ENCODE results near the gene UNC5C.

The UNC5C gene

DNA sequence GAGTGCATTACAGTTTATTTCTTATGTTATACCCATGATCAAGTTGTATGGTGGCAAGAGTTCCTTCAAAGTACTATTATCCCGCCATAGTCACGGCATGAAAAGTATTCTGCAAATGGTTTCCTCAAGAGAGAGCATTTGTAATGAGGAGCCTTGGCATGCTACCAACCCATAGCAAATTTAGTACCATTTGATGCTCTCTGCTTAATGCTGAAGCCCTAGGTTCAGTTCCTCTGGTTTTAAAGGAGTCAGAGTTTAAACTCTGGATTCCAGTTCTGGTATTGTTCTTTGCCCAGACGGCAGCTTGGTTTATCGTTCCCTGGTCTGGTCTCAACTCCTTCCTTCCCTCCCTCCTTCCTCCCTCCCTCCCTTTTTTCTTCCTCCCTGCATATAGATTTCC lies 419.7 kb downstream of the UNC5C start:
- DNase-seq (ENCODE audit: low read depth), result peak; percentile 40
- TF ChIP-seq, protein P1, sequence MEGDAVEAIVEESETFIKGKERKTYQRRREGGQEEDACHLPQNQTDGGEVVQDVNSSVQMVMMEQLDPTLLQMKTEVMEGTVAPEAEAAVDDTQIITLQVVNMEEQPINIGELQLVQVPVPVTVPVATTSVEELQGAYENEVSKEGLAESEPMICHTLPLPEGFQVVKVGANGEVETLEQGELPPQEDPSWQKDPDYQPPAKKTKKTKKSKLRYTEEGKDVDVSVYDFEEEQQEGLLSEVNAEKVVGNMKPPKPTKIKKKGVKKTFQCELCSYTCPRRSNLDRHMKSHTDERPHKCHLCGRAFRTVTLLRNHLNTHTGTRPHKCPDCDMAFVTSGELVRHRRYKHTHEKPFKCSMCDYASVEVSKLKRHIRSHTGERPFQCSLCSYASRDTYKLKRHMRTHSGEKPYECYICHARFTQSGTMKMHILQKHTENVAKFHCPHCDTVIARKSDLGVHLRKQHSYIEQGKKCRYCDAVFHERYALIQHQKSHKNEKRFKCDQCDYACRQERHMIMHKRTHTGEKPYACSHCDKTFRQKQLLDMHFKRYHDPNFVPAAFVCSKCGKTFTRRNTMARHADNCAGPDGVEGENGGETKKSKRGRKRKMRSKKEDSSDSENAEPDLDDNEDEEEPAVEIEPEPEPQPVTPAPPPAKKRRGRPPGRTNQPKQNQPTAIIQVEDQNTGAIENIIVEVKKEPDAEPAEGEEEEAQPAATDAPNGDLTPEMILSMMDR (conservative IDR thresholded peaks at IDR 0.05; ENCODE audit: control insufficient read depth, insufficient read depth, low read depth, low read length), result no peak
- H3K4me3 ChIP-seq (ENCODE audit: control insufficient read depth, low read depth, low read length), result no peak overlapping the region

DNA sequence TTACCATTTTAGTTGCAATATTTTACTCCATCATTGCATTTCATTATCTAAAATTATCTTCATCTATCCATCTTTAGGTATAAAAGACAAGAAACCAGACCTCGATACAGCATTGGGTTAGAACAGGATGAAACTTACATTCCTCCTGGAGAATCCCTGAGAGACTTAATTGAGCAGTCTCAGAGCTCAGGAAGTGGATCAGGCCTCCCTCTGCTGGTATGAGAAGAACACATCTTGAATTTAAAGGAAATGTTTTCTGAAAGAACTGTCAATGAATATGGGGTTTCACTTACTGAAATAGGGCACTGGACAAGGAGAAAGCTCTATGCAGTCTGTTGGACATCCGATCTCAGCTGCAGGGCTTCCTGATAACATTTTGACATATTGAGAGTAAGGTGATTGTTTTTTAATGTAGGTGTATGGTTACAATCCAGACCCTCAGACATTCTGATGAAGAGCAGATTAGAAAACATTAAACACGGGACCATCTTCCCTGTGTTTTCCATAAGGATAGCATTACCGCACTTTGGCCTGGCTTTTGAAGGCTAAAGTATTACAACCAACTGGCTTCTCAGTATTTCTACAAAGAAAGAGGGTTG lies 423.8 kb downstream of the UNC5C start:
- peak; percentile 78 for DNase-seq (ENCODE audit: low read depth)
- no peak overlapping the region for H3K4me3 ChIP-seq (ENCODE audit: control insufficient read depth, low read depth, low read length)
- TF ChIP-seq, protein P1 (conservative IDR thresholded peaks at IDR 0.05; ENCODE audit: control insufficient read depth, insufficient read depth, low read depth, low read length), result peak; percentile 72

DNA sequence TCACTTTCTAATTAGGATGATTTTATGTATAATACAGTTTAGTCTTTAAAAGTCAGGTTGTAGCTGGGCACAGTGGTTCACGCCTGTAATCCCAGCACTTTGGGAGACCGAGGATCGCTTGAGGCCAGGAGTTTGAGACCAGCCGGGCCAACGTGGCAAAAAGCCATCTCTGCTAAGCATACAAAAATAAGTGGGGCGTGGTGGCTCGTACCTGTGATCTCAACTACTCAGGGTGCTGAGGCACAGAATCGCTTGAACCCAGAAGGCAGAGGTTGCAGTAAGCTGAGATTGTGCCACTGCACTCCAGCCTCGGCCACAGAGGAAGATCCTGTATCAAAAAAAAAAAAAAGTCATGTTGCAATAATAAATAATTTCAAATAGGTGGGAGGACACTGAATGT lies 426.8 kb downstream of the UNC5C start:
- no peak for DNase-seq (ENCODE audit: low read depth)
- H3K4me3 ChIP-seq (ENCODE audit: control insufficient read depth, low read depth, low read length), result no peak overlapping the region
- TF ChIP-seq, protein P1 (conservative IDR thresholded peaks at IDR 0.05; ENCODE audit: control insufficient read depth, insufficient read depth, low read depth, low read length), result no peak

DNA sequence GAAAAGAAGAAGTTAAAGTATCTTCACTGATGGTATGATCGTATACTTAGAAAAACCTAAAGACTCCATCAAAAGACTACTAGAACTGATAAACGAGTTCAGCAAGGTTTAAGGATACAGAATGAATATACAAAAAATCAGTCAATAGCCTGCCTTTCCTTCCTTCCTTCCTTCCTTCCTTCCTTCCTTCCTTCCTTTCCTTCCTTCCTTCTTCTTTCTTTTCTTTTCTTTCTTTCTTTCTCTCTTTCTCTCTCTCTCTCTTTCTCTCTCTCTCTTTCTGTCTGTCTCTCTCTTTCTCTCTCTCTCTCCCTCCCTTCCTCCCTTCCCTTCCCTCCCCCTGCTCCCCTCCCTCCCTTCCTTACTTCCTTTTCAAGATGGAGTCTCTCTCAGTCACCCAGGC lies 428.3 kb downstream of the UNC5C start:
- TF ChIP-seq, protein P1 (conservative IDR thresholded peaks at IDR 0.05; ENCODE audit: control insufficient read depth, insufficient read depth, low read depth, low read length), result no peak
- no peak for DNase-seq (ENCODE audit: low read depth)
- no peak overlapping the region for H3K4me3 ChIP-seq (ENCODE audit: control insufficient read depth, low read depth, low read length)

DNA sequence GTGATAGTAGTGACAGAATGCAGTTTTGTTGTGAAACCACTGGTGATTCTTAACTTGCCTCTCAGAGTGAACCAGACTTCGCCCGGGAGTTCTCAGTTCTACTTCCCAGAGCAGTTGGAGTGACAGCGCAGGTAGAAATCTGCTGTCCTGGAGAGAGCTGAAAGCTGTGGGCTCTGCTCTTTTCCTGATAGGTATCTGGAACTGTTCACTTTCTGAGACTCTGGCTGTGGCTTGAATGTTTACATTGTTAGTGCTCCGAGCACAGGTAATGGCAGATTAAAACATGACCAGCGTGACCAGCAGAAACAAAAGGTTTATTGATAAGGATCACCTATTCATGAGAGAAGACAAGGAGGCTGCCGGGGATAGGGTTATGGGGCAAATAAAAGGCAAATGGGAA lies 430.3 kb downstream of the UNC5C start:
- no peak for DNase-seq (ENCODE audit: low read depth)
- no peak overlapping the region for H3K4me3 ChIP-seq (ENCODE audit: control insufficient read depth, low read depth, low read length)
- TF ChIP-seq, protein P1 (conservative IDR thresholded peaks at IDR 0.05; ENCODE audit: control insufficient read depth, insufficient read depth, low read depth, low read length), result no peak

DNA sequence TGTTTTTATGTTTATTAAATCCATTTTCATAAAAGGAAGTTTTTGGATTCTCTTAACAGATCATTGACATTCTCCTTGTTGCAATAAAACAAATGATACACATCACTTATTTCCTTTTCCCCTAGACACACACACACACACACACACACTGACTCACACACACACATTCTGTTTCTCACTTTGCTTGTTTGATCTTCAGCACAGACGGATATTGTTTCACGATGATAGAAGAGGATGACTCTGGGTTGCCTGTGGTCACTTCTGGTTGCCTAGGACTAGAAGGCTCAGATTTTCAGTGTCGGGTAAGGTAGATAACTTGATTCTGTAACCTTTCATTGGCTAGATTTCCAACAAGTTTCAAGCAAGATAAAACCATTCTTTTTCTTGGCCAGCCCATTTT lies 434.3 kb downstream of the UNC5C start:
- peak; percentile 19 for DNase-seq (ENCODE audit: low read depth)
- TF ChIP-seq, protein P1 (conservative IDR thresholded peaks at IDR 0.05; ENCODE audit: control insufficient read depth, insufficient read depth, low read depth, low read length), result no peak
- no peak overlapping the region for H3K4me3 ChIP-seq (ENCODE audit: control insufficient read depth, low read depth, low read length)
